HCT116 (cell line): ENCODE measurements around the gene SUPT4H1. TPM values are rescaled to one million over a fixed set of nuclear protein-coding genes. Genes with fewer than 3 reads are reported as not detected.

Experiments
- ATAC-seq: fragments of 200-7000 bp; cut with Tn5 transposase; 2 replicates; pipeline ENCODE4 v1.9.1; 2020; ENCODE audit warnings: mild to moderate bottlenecking, moderate library complexity
- BruUV-seq: library from RNA; stranded (reverse); fragments of 400-500 nt; replicated peaks from 2 replicates; lab custom pipeline; 2021; lab: Mats Ljungman, UMichigan
- CTCF ChIA-PET: fragments of 300-600 bp; sonication (Branson Sonifier 250); formaldehyde crosslinking; loops from one replicate; lab custom pipeline; 2021; ENCODE audit warnings: antibody characterized with exemption; lab: Charles Lee
- POLR2A ChIA-PET: fragments of 300-600, 350-600 bp; sonication (Branson Sonifier 250); formaldehyde crosslinking; loops from one replicate; lab custom pipeline; 2021; ENCODE audit warnings: antibody characterized with exemption; lab: Charles Lee
- RAD21 ChIA-PET, 2 experiments: fragments of 300-600 bp; sonication (Branson Sonifier 250); formaldehyde crosslinking; loops; one replicate each; lab custom pipeline; 2023; ENCODE audit warnings: low total read pairs in 2 of 2; ENCODE audit not compliant: uncharacterized antibody in 2 of 2, unreplicated experiment in 2 of 2, low non-redundant PET in 1 of 2; lab: Charles Lee
- DNase-seq: peaks from one replicate; pipeline ENCODE4 v3.0.0-alpha.2; 2010; ENCODE audit warnings: low read depth, low spot score
- H2AFZ ChIP-seq: fragments of 200-600 bp; shearing (Covaris generic), sonication (generic); 2 replicates; pipeline ENCODE4 v1.6.1; 2017; ENCODE audit warnings: low read depth, mixed run types, mixed read lengths, antibody characterized with exemption, low read length; ENCODE audit not compliant: poor library complexity, severe bottlenecking
- H3K27ac ChIP-seq: 2 replicates; pipeline ENCODE4 v1.5.1; 2012; ENCODE audit warnings: low read depth, low read length
- H3K27me3 ChIP-seq: fragments of 200-600 bp; sonication (generic); 2 replicates; pipeline ENCODE4 v1.6.1; 2016; ENCODE audit warnings: mixed run types, low read length, mixed read lengths; ENCODE audit not compliant: insufficient read depth
- H3K36me3 ChIP-seq, 2 experiments: fragments of 200-500 bp in 1 of 2; fragments of 200-600 bp in 1 of 2; sonication (Bioruptor generic) in 1 of 2; sonication (generic) in 1 of 2; 2 replicates each; pipeline versions ENCODE4 v1.5.1 to v1.6.1; 2014 to 2016; ENCODE audit warnings: low read length in 2 of 2, inconsistent platforms in 1 of 2, mixed read lengths in 1 of 2, mixed run types in 1 of 2; ENCODE audit not compliant: insufficient read depth in 2 of 2, control insufficient read depth in 1 of 2
- H3K4me1 ChIP-seq, 2 experiments: fragments of 200-600 bp in 1 of 2; sonication (generic) in 1 of 2; 2 replicates each; pipeline versions ENCODE4 v1.5.1 to v1.6.1; 2012 to 2017; ENCODE audit warnings: low read length in 2 of 2, inconsistent platforms in 1 of 2, mild to moderate bottlenecking in 1 of 2, mixed read lengths in 1 of 2, mixed run types in 1 of 2, moderate library complexity in 1 of 2; ENCODE audit not compliant: insufficient read depth in 2 of 2, control insufficient read depth in 1 of 2
- H3K4me2 ChIP-seq: fragments of 200-600 bp; sonication (generic); 2 replicates; pipeline ENCODE4 v1.6.1; 2017; ENCODE audit warnings: mixed run types, low read length, mixed read lengths
- H3K4me3 ChIP-seq, 2 experiments: fragments of 200-600 bp in 1 of 2; sonication (generic) in 1 of 2; replicated peaks in 1 of 2; 2 replicates each; pipeline ENCODE4 v1.5.1; 2011 to 2016; ENCODE audit warnings: low read length in 2 of 2, control low read depth in 1 of 2, low read depth in 1 of 2, mild to moderate bottlenecking in 1 of 2, mixed read lengths in 1 of 2, mixed run types in 1 of 2
- H3K79me2 ChIP-seq: fragments of 200-600 bp; sonication (generic); 2 replicates; pipeline ENCODE4 v1.6.1; 2017; ENCODE audit warnings: mild to moderate bottlenecking, mixed run types, low read length, moderate library complexity, mixed read lengths; ENCODE audit not compliant: insufficient read depth
- H3K9ac ChIP-seq: fragments of 200-600 bp; sonication (generic); 2 replicates; pipeline ENCODE4 v1.6.1; 2016; ENCODE audit warnings: low read length, mixed read lengths
- H3K9me2 ChIP-seq: fragments of 200-600 bp; sonication (generic), shearing (Covaris generic); 2 replicates; pipeline ENCODE4 v1.6.1; 2017; ENCODE audit warnings: mixed run types, mild to moderate bottlenecking, moderate library complexity; ENCODE audit not compliant: insufficient read depth
- H3K9me3 ChIP-seq, 2 experiments: fragments of 200-500 bp in 1 of 2; fragments of 200-600 bp in 1 of 2; sonication (Bioruptor generic) in 1 of 2; sonication (generic) in 1 of 2; 2 replicates each; pipeline ENCODE4 v1.6.1; 2014 to 2017; ENCODE audit warnings: low read length in 2 of 2, mixed read lengths in 2 of 2, inconsistent platforms in 1 of 2, low read depth in 1 of 2, mild to moderate bottlenecking in 1 of 2, mixed run types in 1 of 2, moderate library complexity in 1 of 2; ENCODE audit not compliant: control insufficient read depth in 1 of 2, insufficient read depth in 1 of 2
- H4K20me1 ChIP-seq: fragments of 200-600 bp; sonication (generic), shearing (Covaris generic); 2 replicates; pipeline ENCODE4 v1.6.1; 2017; ENCODE audit warnings: mixed run types, mild to moderate bottlenecking, moderate library complexity; ENCODE audit not compliant: insufficient read depth
- ATF3 ChIP-seq: IDR thresholded peaks from 2 replicates; pipeline ENCODE4 v1.6.1; 2012
- CBX3 ChIP-seq: IDR thresholded peaks from 2 replicates; pipeline ENCODE4 v1.6.1; 2012; ENCODE audit warnings: low read depth
- CTCF ChIP-seq, 3 experiments: fragments of 200-600 bp in 1 of 3; sonication (generic) in 1 of 3; IDR thresholded peaks in 2 of 3; conservative IDR thresholded peaks in 1 of 3; 2 replicates each; pipeline ENCODE4 v1.5.1; 2012 to 2017; ENCODE audit warnings: low read depth in 2 of 3, low read length in 2 of 3, antibody characterized with exemption in 1 of 3, borderline replicate concordance in 1 of 3, control low read depth in 1 of 3, mild to moderate bottlenecking in 1 of 3, mixed read lengths in 1 of 3, mixed run types in 1 of 3, moderate library complexity in 1 of 3; ENCODE audit not compliant: insufficient read depth in 1 of 3
- EGR1 ChIP-seq: IDR thresholded peaks from 2 replicates; pipeline ENCODE4 v1.6.1; 2012; ENCODE audit warnings: low read depth
- ELF1 ChIP-seq: IDR thresholded peaks from 2 replicates; pipeline ENCODE4 v1.6.1; 2012; ENCODE audit warnings: low read depth, borderline replicate concordance
- EZH2 ChIP-seq: fragments of 200-600 bp; sonication (generic); IDR thresholded peaks from 2 replicates; pipeline ENCODE4 v1.6.1; 2017; ENCODE audit warnings: antibody characterized with exemption, mixed run types
- EZH2phosphoT487 ChIP-seq: fragments of 200-600 bp; IDR thresholded peaks from 2 replicates; pipeline ENCODE4 v1.6.1; 2018; ENCODE audit warnings: antibody characterized with exemption, borderline replicate concordance
- JUND ChIP-seq: IDR thresholded peaks from 2 replicates; pipeline ENCODE4 v1.6.1; 2012
- MAX ChIP-seq: IDR thresholded peaks from 2 replicates; pipeline ENCODE4 v1.6.1; 2012
- POLR2AphosphoS5 ChIP-seq: IDR thresholded peaks from 2 replicates; pipeline ENCODE4 v1.6.1; 2011; ENCODE audit warnings: mild to moderate bottlenecking, low read depth, low read length, moderate library complexity
- RAD21 ChIP-seq: IDR thresholded peaks from 2 replicates; pipeline ENCODE4 v1.6.1; 2012; ENCODE audit warnings: low read depth, mild to moderate bottlenecking
- REST ChIP-seq: IDR thresholded peaks from 2 replicates; pipeline ENCODE4 v1.6.1; 2012; ENCODE audit warnings: low read depth
- SIN3A ChIP-seq: IDR thresholded peaks from 2 replicates; pipeline ENCODE4 v1.6.1; 2012; ENCODE audit warnings: low read depth
- SP1 ChIP-seq: IDR thresholded peaks from 2 replicates; pipeline ENCODE4 v1.6.1; 2012; ENCODE audit warnings: low read depth
- ZFX ChIP-seq: fragments of 450-650 bp; IDR thresholded peaks from 2 replicates; pipeline ENCODE4 v1.6.1; 2017
- intact Hi-C: fragments of 100-400 bp; cut with micrococcal nuclease; formaldehyde crosslinking; loops from 2 replicates; pipeline ENCODE4 v1.10.0; 2022
- total RNA-seq: library from RNA; stranded (reverse); gene quantifications from one replicate; pipeline ENCODE4 v1.2.1, GENCODE V29; 2021; ENCODE audit not compliant: unreplicated experiment

Gene SUPT4H1
- total RNA-seq, 1 experiment from 2014 or later = 118 TPM

GRCh38 chr17:58334661-58335060 is 17.3 kb downstream of the SUPT4H1 start:
- BruUV-seq = no TSS peak
- ChIA-PET RAD21 (no interaction called here), POLR2A (interaction anchor here (1.3 kb wide), 1 partner anchor 17 kb away, joined by 6 read pairs; the partner anchor contains the start of gene SUPT4H1), CTCF (interaction anchor here (2.4 kb wide), 1 partner anchor 18 kb away, joined by 7 read pairs; no protein-coding TSS in a partner anchor)
- TF ChIP-seq EZH2 = no peak
- TF ChIP-seq RAD21 = no peak
- TF ChIP-seq ATF3 = no peak
- no peak for TF ChIP-seq MAX
- no peak for TF ChIP-seq SIN3A
- TF ChIP-seq ELF1 = no peak
- no peak for TF ChIP-seq REST
- TF ChIP-seq CBX3 = no peak
- TF ChIP-seq SP1 = no peak
- TF ChIP-seq EGR1 = no peak
- no peak for TF ChIP-seq JUND
- TF ChIP-seq ZFX = no peak
- no peak for TF ChIP-seq EZH2phosphoT487
- no peak for TF ChIP-seq POLR2AphosphoS5
- TF ChIP-seq CTCF (IDR thresholded peaks at IDR 0.05 in 2 of 3, conservative IDR thresholded peaks at IDR 0.05 in 1 of 3; ENCODE audit: borderline replicate concordance in 1 of 3, insufficient read depth in 1 of 3, low read depth in 2 of 3, low read length in 2 of 3) = no peak
- no peaks in the 10 kb centered on the region for H3K9me2 ChIP-seq
- H3K9ac ChIP-seq = no peak overlapping the region
- no peaks in the 10 kb centered on the region for H3K79me2 ChIP-seq
- no peaks in the 10 kb centered on the region for H3K36me3 ChIP-seq
- H2AFZ ChIP-seq = no peak overlapping the region
- H3K4me3 ChIP-seq = no peak overlapping the region
- H3K27me3 ChIP-seq = no peaks in the 10 kb centered on the region
- peaks cover 17 to 53% of the 10 kb centered on the region in 2 experiments for H3K4me1 ChIP-seq
- intact Hi-C loops = no loop called here
- no peak for ATAC-seq
- H3K9me3 ChIP-seq = no peaks in the 10 kb centered on the region
- no peak for DNase-seq
- no peak overlapping the region for H3K27ac ChIP-seq
- H3K4me2 ChIP-seq = no peak overlapping the region
- no peaks in the 10 kb centered on the region for H4K20me1 ChIP-seq
